ENCODE data around the gene RNF14. TPM values are rescaled to one million over a fixed set of nuclear protein-coding genes. Genes with fewer than 3 reads are reported as not detected.

Gene RNF14
- total and polyA plus RNA-seq, 2 donors (not counting 1 experiment from before 2014, with no cell fraction given): 10.5 to 26.6 TPM

DNA sequence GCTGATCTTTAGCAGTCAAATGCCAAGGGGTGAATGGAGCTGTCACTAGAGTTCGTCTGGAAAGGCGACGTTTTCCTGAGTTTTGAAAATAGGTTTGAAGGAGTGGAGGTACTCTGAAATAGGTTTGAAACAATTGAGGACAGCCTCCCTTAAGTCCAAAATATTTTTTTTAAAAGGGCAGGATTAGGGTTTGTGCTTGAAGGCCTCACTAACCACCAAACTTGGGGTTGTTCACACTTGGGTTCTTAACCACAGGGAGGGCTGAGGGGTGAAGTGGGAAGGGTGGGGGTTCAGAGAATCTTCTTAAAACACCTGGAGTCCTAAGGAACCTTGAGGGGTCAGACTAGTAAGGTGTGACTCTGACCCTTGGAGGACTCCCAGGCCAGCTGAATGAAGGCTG is 7.4 kb upstream of the RNF14 start:
- ATAC-seq (ENCODE audit: low read depth): no peak
- Histone ChIP-seq H3K4me3 (ENCODE audit: control extremely low read depth in 1 of 5, extremely low read depth in 1 of 5, insufficient read depth in 1 of 5, low read depth in 2 of 5, low read length in 4 of 5) (peak overlapping the region in 1 of 5 experiments; percentile 2), H2AFZ (ENCODE audit: insufficient read depth, low read depth, low read length, poor library complexity, severe bottlenecking) (peak overlapping the region; percentile 23), H3K9me3 (ENCODE audit: control extremely low read depth in 1 of 3, control insufficient read depth in 2 of 3, insufficient read depth in 1 of 3, low read length in 2 of 3) (no peaks in the 10 kb centered on the region), H3K4me2 (replicated peaks; ENCODE audit: low read depth, low read length, poor library complexity, severe bottlenecking) (peak overlapping the region; percentile 65), H3K27ac (ENCODE audit: low read length in 2 of 2) (no peak overlapping the region), H3K27me3 (replicated peaks in 1 of 4; ENCODE audit: control extremely low read depth in 1 of 4, control insufficient read depth in 3 of 4, insufficient read depth in 4 of 4, low read length in 3 of 4) (no peaks in the 10 kb centered on the region), H4K20me1 (ENCODE audit: control insufficient read depth, insufficient read depth, low read length, poor library complexity, severe bottlenecking) (no peaks in the 10 kb centered on the region), H3K36me3 (replicated peaks in 1 of 2; ENCODE audit: control extremely low read depth in 1 of 2, control insufficient read depth in 1 of 2, extremely low read depth in 1 of 2, insufficient read depth in 2 of 2, low read length in 1 of 2) (no peaks in the 10 kb centered on the region), H3K79me2 (ENCODE audit: control insufficient read depth, insufficient read depth, low read length) (no peaks in the 10 kb centered on the region), H3K9ac (ENCODE audit: low read length) (no peak overlapping the region), H3K4me1 (ENCODE audit: control insufficient read depth in 2 of 2, insufficient read depth in 2 of 2, low read length in 2 of 2) (peaks cover 10 to 25% of the 10 kb centered on the region in 2 donors)
- no peak overlapping the region for H3K4me3 Mint-ChIP-seq
- no peak for DNase-seq
- H3K27me3 Mint-ChIP-seq: no peaks in the 10 kb centered on the region
- ChIA-PET POLR2A (interaction anchor here (1.2 to 1.8 kb wide), 3 partner anchors 8 to 269 kb away, joined by 5 to 11 read pairs (median 7); partner anchors contain the start of genes DELE1 and RNF14), CTCF (interaction anchor here (0.6 to 9.9 kb wide), 47 partner anchors 8 to 1221 kb away, joined by 3 to 198 read pairs (median 5); partner anchors contain the start of genes ARAP3, DELE1, DIAPH1 and FCHSD1)
- no peak for TF ChIP-seq EZH2 (IDR thresholded peaks at IDR 0.05; ENCODE audit: borderline replicate concordance, insufficient read depth, low read depth, low read length, poor library complexity, severe bottlenecking)
- TF ChIP-seq, protein P1, sequence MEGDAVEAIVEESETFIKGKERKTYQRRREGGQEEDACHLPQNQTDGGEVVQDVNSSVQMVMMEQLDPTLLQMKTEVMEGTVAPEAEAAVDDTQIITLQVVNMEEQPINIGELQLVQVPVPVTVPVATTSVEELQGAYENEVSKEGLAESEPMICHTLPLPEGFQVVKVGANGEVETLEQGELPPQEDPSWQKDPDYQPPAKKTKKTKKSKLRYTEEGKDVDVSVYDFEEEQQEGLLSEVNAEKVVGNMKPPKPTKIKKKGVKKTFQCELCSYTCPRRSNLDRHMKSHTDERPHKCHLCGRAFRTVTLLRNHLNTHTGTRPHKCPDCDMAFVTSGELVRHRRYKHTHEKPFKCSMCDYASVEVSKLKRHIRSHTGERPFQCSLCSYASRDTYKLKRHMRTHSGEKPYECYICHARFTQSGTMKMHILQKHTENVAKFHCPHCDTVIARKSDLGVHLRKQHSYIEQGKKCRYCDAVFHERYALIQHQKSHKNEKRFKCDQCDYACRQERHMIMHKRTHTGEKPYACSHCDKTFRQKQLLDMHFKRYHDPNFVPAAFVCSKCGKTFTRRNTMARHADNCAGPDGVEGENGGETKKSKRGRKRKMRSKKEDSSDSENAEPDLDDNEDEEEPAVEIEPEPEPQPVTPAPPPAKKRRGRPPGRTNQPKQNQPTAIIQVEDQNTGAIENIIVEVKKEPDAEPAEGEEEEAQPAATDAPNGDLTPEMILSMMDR (IDR thresholded peaks at IDR 0.05): no peak
- intact Hi-C loops (cut with micrococcal nuclease): loop anchor here (2.0 kb wide), 3 partner anchors 83 to 641 kb away; partner anchors contain the start of genes HDAC3, PCDH1, RELL2 and TAF7
- no peak overlapping the region for H3K27ac Mint-ChIP-seq
- peaks cover 17% of the 10 kb centered on the region for H3K4me1 Mint-ChIP-seq
- whole genome bisulfite sequencing (ENCODE audit: insufficient coverage): 100% methylated on average over 3 of the region's 3 CpGs
- no peaks in the 10 kb centered on the region for H3K9me3 Mint-ChIP-seq (ENCODE audit: insufficient read depth)

DNA sequence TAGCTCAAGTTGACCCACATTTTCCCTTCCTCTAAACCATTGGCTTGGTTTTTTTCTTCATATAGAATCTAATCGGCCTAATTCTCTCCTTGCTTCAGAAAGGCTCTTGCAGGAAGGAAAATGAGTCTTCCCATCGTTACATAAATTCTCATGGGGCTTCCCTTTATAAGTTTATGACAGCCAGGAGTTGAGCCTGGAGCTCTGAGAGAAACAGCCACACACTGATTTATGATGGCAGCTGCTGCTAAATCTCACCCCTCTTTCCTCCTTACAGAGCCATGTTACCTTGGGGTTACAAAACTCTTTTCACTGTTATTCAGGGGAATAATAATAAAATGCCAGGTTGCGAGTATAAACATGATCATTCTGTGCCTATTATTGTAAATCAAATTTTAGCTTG is 5.2 kb upstream of the RNF14 start:
- Histone ChIP-seq H3K9ac (ENCODE audit: low read length) (no peak overlapping the region), H3K27me3 (replicated peaks in 1 of 4; ENCODE audit: control extremely low read depth in 1 of 4, control insufficient read depth in 3 of 4, insufficient read depth in 4 of 4, low read length in 3 of 4) (no peaks in the 10 kb centered on the region), H4K20me1 (ENCODE audit: control insufficient read depth, insufficient read depth, low read length, poor library complexity, severe bottlenecking) (no peaks in the 10 kb centered on the region), H3K4me3 (ENCODE audit: control extremely low read depth in 1 of 5, extremely low read depth in 1 of 5, insufficient read depth in 1 of 5, low read depth in 2 of 5, low read length in 4 of 5) (no peak overlapping the region), H3K27ac (ENCODE audit: low read length in 2 of 2) (no peak overlapping the region), H3K79me2 (ENCODE audit: control insufficient read depth, insufficient read depth, low read length) (no peaks in the 10 kb centered on the region), H3K4me1 (ENCODE audit: control insufficient read depth in 2 of 2, insufficient read depth in 2 of 2, low read length in 2 of 2) (peaks cover 16 to 35% of the 10 kb centered on the region in 2 donors), H3K9me3 (ENCODE audit: control extremely low read depth in 1 of 3, control insufficient read depth in 2 of 3, insufficient read depth in 1 of 3, low read length in 2 of 3) (no peaks in the 10 kb centered on the region), H3K36me3 (replicated peaks in 1 of 2; ENCODE audit: control extremely low read depth in 1 of 2, control insufficient read depth in 1 of 2, extremely low read depth in 1 of 2, insufficient read depth in 2 of 2, low read length in 1 of 2) (no peaks in the 10 kb centered on the region), H2AFZ (ENCODE audit: insufficient read depth, low read depth, low read length, poor library complexity, severe bottlenecking) (no peak overlapping the region), H3K4me2 (replicated peaks; ENCODE audit: low read depth, low read length, poor library complexity, severe bottlenecking) (no peak overlapping the region)
- WGBS (ENCODE audit: insufficient coverage): 12% methylated on average over 2 of the region's 3 CpGs
- no peak overlapping the region for H3K27ac Mint-ChIP-seq
- no peak for TF ChIP-seq EZH2 (IDR thresholded peaks at IDR 0.05; ENCODE audit: borderline replicate concordance, insufficient read depth, low read depth, low read length, poor library complexity, severe bottlenecking)
- TF ChIP-seq, protein P1 (IDR thresholded peaks at IDR 0.05): no peak
- ATAC-seq (ENCODE audit: low read depth) (no peak), DNase-seq (no peak)
- H3K4me1 Mint-ChIP-seq: peaks cover 31% of the 10 kb centered on the region
- intact Hi-C loops (cut with micrococcal nuclease): no loop called here
- H3K27me3 Mint-ChIP-seq: no peaks in the 10 kb centered on the region
- no peaks in the 10 kb centered on the region for H3K9me3 Mint-ChIP-seq (ENCODE audit: insufficient read depth)
- CTCF ChIA-PET: interaction anchor here (1.2 to 9.9 kb wide), 4 partner anchors 13 to 299 kb away, joined by 4 to 198 read pairs (median 5); no protein-coding TSS in a partner anchor
- no peak overlapping the region for H3K4me3 Mint-ChIP-seq
- POLR2A ChIA-PET: no interaction called here

All from B cell (primary cell).